Neural progenitor cell (in vitro differentiated cells): ENCODE data around the gene JMJD4.

Experiments used
- EZH2 ChIP-seq: fragments of 200-600 bp; sonication (generic); IDR thresholded peaks from 2 replicates; pipeline ENCODE4 v1.6.1; 2017; ENCODE audit warnings: antibody characterized with exemption, mild to moderate bottlenecking, moderate library complexity
- TF ChIP-seq, protein P1 (sequence below): fragments of 200-600 bp; sonication (generic); IDR thresholded peaks from 2 replicates; pipeline ENCODE4 v1.5.1; 2017; ENCODE audit warnings: antibody characterized with exemption, mild to moderate bottlenecking

- TF ChIP-seq EZH2 = no peak
- TF ChIP-seq, protein P1, sequence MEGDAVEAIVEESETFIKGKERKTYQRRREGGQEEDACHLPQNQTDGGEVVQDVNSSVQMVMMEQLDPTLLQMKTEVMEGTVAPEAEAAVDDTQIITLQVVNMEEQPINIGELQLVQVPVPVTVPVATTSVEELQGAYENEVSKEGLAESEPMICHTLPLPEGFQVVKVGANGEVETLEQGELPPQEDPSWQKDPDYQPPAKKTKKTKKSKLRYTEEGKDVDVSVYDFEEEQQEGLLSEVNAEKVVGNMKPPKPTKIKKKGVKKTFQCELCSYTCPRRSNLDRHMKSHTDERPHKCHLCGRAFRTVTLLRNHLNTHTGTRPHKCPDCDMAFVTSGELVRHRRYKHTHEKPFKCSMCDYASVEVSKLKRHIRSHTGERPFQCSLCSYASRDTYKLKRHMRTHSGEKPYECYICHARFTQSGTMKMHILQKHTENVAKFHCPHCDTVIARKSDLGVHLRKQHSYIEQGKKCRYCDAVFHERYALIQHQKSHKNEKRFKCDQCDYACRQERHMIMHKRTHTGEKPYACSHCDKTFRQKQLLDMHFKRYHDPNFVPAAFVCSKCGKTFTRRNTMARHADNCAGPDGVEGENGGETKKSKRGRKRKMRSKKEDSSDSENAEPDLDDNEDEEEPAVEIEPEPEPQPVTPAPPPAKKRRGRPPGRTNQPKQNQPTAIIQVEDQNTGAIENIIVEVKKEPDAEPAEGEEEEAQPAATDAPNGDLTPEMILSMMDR = no peak
Observed at GRCh38 chr1:227749225-227749624, 14.1 kb upstream of the JMJD4 start.
